ENCODE data around the gene JAK1. TPM values are rescaled to one million over a fixed set of nuclear protein-coding genes. Genes with fewer than 3 reads are reported as not detected.

JAK1 gene
- total RNA-seq, 1 experiment from 2014 or later: 27.8 TPM

DNA sequence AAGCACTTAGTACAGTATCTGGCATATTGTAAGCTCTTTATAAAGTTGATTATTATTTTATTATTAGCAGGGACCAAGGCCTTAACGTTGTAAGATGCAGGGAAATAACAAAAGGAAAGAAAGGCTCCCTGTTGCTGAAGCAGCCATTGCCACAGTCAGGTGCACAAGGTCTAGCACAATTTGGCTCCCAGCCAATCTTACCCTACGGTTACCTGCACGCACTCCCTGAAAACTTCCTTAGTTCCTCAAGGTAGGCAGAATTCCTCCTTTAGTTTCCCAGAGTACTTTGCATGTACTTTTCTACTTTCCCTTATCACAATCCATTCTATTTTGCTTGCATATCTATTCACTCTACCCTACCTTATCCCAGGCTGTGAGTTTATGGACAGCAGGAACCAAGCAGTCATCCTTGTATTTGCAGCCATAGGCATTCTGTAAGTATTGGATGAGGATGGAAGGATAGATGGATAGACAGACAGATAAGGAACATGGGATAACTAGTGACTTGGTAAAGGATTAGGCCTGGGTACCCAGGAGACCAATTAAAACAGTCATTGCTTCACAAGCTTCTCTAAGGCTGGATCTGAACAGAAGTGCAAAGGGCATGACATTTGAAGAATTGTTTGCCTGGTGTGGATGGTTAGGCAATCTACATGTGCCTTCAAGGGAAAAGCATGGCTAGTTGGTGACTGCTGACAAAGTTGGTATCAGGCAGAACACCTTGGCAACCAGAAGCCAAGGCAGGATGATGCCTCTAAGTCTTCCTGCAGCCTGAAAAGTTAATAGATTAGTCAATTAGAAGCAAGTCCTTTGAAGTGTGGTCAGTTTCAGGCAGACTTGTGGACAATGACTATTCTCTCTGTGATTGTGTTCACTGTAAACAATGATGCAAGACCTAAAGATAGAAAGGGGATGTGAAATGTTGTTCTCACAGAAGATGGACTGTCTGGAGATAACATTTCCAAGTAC, 20.8 kb upstream of the JAK1 start:
- POLR2A ChIA-PET: no interaction called here
- TF ChIP-seq GABPB1 (CRISPR knock-in tag; IDR thresholded peaks at IDR 0.05): peak; percentile 95
- TF ChIP-seq, protein P1, sequence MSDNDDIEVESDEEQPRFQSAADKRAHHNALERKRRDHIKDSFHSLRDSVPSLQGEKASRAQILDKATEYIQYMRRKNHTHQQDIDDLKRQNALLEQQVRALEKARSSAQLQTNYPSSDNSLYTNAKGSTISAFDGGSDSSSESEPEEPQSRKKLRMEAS (CRISPR knock-in tag; IDR thresholded peaks at IDR 0.05): no peak
- TF ChIP-seq, protein P2, sequence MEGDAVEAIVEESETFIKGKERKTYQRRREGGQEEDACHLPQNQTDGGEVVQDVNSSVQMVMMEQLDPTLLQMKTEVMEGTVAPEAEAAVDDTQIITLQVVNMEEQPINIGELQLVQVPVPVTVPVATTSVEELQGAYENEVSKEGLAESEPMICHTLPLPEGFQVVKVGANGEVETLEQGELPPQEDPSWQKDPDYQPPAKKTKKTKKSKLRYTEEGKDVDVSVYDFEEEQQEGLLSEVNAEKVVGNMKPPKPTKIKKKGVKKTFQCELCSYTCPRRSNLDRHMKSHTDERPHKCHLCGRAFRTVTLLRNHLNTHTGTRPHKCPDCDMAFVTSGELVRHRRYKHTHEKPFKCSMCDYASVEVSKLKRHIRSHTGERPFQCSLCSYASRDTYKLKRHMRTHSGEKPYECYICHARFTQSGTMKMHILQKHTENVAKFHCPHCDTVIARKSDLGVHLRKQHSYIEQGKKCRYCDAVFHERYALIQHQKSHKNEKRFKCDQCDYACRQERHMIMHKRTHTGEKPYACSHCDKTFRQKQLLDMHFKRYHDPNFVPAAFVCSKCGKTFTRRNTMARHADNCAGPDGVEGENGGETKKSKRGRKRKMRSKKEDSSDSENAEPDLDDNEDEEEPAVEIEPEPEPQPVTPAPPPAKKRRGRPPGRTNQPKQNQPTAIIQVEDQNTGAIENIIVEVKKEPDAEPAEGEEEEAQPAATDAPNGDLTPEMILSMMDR (IDR thresholded peaks at IDR 0.05): no peak
- no peak for TF ChIP-seq ZNF671 (CRISPR knock-in tag; IDR thresholded peaks at IDR 0.05)
- TF ChIP-seq ZNF121 (CRISPR knock-in tag; IDR thresholded peaks at IDR 0.05): no peak
- TF ChIP-seq, protein P3, sequence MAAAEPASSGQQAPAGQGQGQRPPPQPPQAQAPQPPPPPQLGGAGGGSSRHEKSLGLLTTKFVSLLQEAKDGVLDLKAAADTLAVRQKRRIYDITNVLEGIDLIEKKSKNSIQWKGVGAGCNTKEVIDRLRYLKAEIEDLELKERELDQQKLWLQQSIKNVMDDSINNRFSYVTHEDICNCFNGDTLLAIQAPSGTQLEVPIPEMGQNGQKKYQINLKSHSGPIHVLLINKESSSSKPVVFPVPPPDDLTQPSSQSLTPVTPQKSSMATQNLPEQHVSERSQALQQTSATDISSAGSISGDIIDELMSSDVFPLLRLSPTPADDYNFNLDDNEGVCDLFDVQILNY (CRISPR knock-in tag; IDR thresholded peaks at IDR 0.05): no peak
- no peak for TF ChIP-seq FOXK1 (CRISPR knock-in tag; IDR thresholded peaks at IDR 0.05)
- H3K4me1 Mint-ChIP-seq: no peaks in the 10 kb centered on the region
- H3K36me3 Mint-ChIP-seq: no peaks in the 10 kb centered on the region
- H3K9me3 Mint-ChIP-seq: no peaks in the 10 kb centered on the region
- H3K4me3 Mint-ChIP-seq: no peak overlapping the region
- CTCF ChIA-PET: no interaction called here
- H3K27me3 Mint-ChIP-seq (ENCODE audit: low read depth): no peaks in the 10 kb centered on the region; the same call in 1 of the 2 replicates
- ATAC-seq: no peak
- no peak for DNase-seq (ENCODE audit: low spot score)
- H3K27ac Mint-ChIP-seq: no peak overlapping the region; the same call in 1 of the 2 replicates

DNA sequence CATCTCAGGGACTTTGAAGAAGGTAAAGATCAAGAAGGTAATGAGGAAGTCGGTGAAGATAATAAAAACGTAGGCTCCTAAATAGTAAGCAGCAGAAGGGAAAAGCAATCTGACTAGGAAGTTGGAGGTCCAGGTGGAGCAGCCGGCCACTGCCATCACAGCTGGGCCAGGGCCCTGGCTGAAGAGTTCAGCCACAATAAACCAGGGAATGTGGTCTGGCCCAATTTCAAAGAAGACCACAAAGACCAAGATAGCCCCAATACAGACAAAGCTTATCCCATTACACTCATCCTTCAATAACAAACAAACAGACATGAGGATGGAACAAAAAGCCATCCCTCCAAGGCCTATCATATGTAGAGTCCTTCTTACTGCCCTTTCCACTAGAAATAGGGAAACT, 18.4 kb upstream of the JAK1 start:
- CTCF ChIA-PET: no interaction called here
- Mint-ChIP-seq H3K27ac (no peak overlapping the region), H3K27me3 (ENCODE audit: low read depth) (peaks cover 2% of the 10 kb centered on the region), H3K9me3 (peaks cover 8% of the 10 kb centered on the region; the same call in 1 of the 2 replicates), H3K36me3 (no peaks in the 10 kb centered on the region), H3K4me1 (no peaks in the 10 kb centered on the region), H3K4me3 (no peak overlapping the region)
- DNase-seq (ENCODE audit: low spot score) (no peak), ATAC-seq (no peak)
- POLR2A ChIA-PET: no interaction called here
- TF ChIP-seq NFYB (CRISPR knock-in tag; conservative IDR thresholded peaks at IDR 0.05; ENCODE audit: low read depth) (no peak), ETV6 (CRISPR knock-in tag; IDR thresholded peaks at IDR 0.05) (no peak), ZNF671 (CRISPR knock-in tag; IDR thresholded peaks at IDR 0.05) (no peak), SP1 (CRISPR knock-in tag; conservative IDR thresholded peaks at IDR 0.05) (no peak), PRRX2 (CRISPR knock-in tag; IDR thresholded peaks at IDR 0.05) (no peak), ELF4 (CRISPR knock-in tag; IDR thresholded peaks at IDR 0.05; ENCODE audit: low read depth) (no peak), ZNF138 (CRISPR knock-in tag; conservative IDR thresholded peaks at IDR 0.05) (no peak)
- TF ChIP-seq, protein P4, sequence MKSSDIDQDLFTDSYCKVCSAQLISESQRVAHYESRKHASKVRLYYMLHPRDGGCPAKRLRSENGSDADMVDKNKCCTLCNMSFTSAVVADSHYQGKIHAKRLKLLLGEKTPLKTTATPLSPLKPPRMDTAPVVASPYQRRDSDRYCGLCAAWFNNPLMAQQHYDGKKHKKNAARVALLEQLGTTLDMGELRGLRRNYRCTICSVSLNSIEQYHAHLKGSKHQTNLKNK (CRISPR knock-in tag; IDR thresholded peaks at IDR 0.05): no peak
- TF ChIP-seq, protein P5, sequence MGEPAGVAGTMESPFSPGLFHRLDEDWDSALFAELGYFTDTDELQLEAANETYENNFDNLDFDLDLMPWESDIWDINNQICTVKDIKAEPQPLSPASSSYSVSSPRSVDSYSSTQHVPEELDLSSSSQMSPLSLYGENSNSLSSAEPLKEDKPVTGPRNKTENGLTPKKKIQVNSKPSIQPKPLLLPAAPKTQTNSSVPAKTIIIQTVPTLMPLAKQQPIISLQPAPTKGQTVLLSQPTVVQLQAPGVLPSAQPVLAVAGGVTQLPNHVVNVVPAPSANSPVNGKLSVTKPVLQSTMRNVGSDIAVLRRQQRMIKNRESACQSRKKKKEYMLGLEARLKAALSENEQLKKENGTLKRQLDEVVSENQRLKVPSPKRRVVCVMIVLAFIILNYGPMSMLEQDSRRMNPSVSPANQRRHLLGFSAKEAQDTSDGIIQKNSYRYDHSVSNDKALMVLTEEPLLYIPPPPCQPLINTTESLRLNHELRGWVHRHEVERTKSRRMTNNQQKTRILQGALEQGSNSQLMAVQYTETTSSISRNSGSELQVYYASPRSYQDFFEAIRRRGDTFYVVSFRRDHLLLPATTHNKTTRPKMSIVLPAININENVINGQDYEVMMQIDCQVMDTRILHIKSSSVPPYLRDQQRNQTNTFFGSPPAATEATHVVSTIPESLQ (CRISPR knock-in tag; IDR thresholded peaks at IDR 0.05): no peak
- TF ChIP-seq, protein P6, sequence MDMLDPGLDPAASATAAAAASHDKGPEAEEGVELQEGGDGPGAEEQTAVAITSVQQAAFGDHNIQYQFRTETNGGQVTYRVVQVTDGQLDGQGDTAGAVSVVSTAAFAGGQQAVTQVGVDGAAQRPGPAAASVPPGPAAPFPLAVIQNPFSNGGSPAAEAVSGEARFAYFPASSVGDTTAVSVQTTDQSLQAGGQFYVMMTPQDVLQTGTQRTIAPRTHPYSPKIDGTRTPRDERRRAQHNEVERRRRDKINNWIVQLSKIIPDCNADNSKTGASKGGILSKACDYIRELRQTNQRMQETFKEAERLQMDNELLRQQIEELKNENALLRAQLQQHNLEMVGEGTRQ (CRISPR knock-in tag; IDR thresholded peaks at IDR 0.05): no peak
- TF ChIP-seq, protein P7, sequence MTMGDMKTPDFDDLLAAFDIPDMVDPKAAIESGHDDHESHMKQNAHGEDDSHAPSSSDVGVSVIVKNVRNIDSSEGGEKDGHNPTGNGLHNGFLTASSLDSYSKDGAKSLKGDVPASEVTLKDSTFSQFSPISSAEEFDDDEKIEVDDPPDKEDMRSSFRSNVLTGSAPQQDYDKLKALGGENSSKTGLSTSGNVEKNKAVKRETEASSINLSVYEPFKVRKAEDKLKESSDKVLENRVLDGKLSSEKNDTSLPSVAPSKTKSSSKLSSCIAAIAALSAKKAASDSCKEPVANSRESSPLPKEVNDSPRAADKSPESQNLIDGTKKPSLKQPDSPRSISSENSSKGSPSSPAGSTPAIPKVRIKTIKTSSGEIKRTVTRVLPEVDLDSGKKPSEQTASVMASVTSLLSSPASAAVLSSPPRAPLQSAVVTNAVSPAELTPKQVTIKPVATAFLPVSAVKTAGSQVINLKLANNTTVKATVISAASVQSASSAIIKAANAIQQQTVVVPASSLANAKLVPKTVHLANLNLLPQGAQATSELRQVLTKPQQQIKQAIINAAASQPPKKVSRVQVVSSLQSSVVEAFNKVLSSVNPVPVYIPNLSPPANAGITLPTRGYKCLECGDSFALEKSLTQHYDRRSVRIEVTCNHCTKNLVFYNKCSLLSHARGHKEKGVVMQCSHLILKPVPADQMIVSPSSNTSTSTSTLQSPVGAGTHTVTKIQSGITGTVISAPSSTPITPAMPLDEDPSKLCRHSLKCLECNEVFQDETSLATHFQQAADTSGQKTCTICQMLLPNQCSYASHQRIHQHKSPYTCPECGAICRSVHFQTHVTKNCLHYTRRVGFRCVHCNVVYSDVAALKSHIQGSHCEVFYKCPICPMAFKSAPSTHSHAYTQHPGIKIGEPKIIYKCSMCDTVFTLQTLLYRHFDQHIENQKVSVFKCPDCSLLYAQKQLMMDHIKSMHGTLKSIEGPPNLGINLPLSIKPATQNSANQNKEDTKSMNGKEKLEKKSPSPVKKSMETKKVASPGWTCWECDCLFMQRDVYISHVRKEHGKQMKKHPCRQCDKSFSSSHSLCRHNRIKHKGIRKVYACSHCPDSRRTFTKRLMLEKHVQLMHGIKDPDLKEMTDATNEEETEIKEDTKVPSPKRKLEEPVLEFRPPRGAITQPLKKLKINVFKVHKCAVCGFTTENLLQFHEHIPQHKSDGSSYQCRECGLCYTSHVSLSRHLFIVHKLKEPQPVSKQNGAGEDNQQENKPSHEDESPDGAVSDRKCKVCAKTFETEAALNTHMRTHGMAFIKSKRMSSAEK (CRISPR knock-in tag; IDR thresholded peaks at IDR 0.05; ENCODE audit: borderline replicate concordance): no peak
- TF ChIP-seq, protein P8, sequence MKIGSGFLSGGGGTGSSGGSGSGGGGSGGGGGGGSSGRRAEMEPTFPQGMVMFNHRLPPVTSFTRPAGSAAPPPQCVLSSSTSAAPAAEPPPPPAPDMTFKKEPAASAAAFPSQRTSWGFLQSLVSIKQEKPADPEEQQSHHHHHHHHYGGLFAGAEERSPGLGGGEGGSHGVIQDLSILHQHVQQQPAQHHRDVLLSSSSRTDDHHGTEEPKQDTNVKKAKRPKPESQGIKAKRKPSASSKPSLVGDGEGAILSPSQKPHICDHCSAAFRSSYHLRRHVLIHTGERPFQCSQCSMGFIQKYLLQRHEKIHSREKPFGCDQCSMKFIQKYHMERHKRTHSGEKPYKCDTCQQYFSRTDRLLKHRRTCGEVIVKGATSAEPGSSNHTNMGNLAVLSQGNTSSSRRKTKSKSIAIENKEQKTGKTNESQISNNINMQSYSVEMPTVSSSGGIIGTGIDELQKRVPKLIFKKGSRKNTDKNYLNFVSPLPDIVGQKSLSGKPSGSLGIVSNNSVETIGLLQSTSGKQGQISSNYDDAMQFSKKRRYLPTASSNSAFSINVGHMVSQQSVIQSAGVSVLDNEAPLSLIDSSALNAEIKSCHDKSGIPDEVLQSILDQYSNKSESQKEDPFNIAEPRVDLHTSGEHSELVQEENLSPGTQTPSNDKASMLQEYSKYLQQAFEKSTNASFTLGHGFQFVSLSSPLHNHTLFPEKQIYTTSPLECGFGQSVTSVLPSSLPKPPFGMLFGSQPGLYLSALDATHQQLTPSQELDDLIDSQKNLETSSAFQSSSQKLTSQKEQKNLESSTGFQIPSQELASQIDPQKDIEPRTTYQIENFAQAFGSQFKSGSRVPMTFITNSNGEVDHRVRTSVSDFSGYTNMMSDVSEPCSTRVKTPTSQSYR (CRISPR knock-in tag; IDR thresholded peaks at IDR 0.05): no peak
- TF ChIP-seq, protein P9, sequence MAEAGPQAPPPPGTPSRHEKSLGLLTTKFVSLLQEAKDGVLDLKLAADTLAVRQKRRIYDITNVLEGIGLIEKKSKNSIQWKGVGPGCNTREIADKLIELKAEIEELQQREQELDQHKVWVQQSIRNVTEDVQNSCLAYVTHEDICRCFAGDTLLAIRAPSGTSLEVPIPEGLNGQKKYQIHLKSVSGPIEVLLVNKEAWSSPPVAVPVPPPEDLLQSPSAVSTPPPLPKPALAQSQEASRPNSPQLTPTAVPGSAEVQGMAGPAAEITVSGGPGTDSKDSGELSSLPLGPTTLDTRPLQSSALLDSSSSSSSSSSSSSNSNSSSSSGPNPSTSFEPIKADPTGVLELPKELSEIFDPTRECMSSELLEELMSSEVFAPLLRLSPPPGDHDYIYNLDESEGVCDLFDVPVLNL (CRISPR knock-in tag; IDR thresholded peaks at IDR 0.05; ENCODE audit: borderline replicate concordance, low read depth): no peak

All from WTC11 (cell line).